Measurements from ENCODE around the gene S100A10. TPM values are rescaled to one million over a fixed set of nuclear protein-coding genes. Genes with fewer than 3 reads are reported as not detected.

Gene S100A10
- total and polyA plus RNA-seq, 2 of the 4 experiments (the other 2 are of a cell fraction) = 86.0 to 277 TPM

GRCh38 chr1:151967091-151967490 is 26.6 kb downstream of the S100A10 start:
- no peak for ATAC-seq (ENCODE audit: low read depth)
- no CpG with 5 or more reads among the region's 1 CpG for WGBS, 2 experiments (ENCODE audit: extremely low coverage in 2 of 2, insufficient read length in 1 of 2)
- Histone ChIP-seq H4K5ac (ENCODE audit: low read depth, low read length) (no peak overlapping the region), H4K91ac (ENCODE audit: insufficient read depth, low read depth, low read length) (no peak overlapping the region), H3K4me2 (ENCODE audit: low read depth, low read length) (no peak overlapping the region), H3K4me3 (ENCODE audit: insufficient read depth, low read depth, low read length) (no peak overlapping the region), H2BK120ac (ENCODE audit: low read depth, low read length) (no peak overlapping the region), H2AFZ (replicated peaks; ENCODE audit: low read length, poor library complexity) (no peak overlapping the region), H2BK5ac (ENCODE audit: low read depth, low read length, poor library complexity, severe bottlenecking) (no peak overlapping the region), H3K27me3 (ENCODE audit: control insufficient read depth, insufficient read depth, low read length) (no peaks in the 10 kb centered on the region), H4K20me1 (ENCODE audit: insufficient read depth, low read length) (peaks cover 5% of the 10 kb centered on the region; the same call in 1 of the 2 replicates), H2BK20ac (ENCODE audit: low read depth, low read length) (no peak overlapping the region), H3K9me3 (ENCODE audit: control insufficient read depth, insufficient read depth, low read length) (no peaks in the 10 kb centered on the region), H4K8ac (ENCODE audit: low read depth in 2 of 2, low read length in 2 of 2) (no peak overlapping the region), H2AK5ac (ENCODE audit: low read depth, low read length) (no peak overlapping the region), H3K36me3 (ENCODE audit: control insufficient read depth, insufficient read depth, low read length) (no peaks in the 10 kb centered on the region), H3K79me1 (ENCODE audit: low read depth in 1 of 2, low read length in 2 of 2) (no peaks in the 10 kb centered on the region), H3K14ac (replicated peaks; ENCODE audit: low read depth, low read length) (no peak overlapping the region), H2BK15ac (ENCODE audit: low read depth, low read length) (no peak overlapping the region), H3K9ac (ENCODE audit: low read depth, low read length) (no peak overlapping the region), H3K56ac (ENCODE audit: extremely low read depth, insufficient read depth, low read length) (no peak overlapping the region), H2AK9ac (replicated peaks; ENCODE audit: low read depth, low read length, poor library complexity) (no peak overlapping the region), H3K4me1 (ENCODE audit: control insufficient read depth, insufficient read depth, low read length) (no peaks in the 10 kb centered on the region), H3K27ac (ENCODE audit: insufficient read depth, low read length) (no peak overlapping the region), H3K9me1 (ENCODE audit: insufficient read depth, low read length) (peaks cover 4% of the 10 kb centered on the region; the same call in 1 of the 2 replicates), H3K18ac (ENCODE audit: low read depth, low read length) (no peak overlapping the region), H3K4ac (ENCODE audit: low read depth, low read length) (no peak overlapping the region), H3K23ac (ENCODE audit: low read depth, low read length) (no peak overlapping the region)
- intact Hi-C loops (cut with micrococcal nuclease) (loop anchor here (5.0 kb wide), 1 partner anchor 35 kb away; no protein-coding TSS in a partner anchor), in situ Hi-C loops (cut with MboI; ENCODE audit: low sequenced_read_pairs) (no loop called here), dilution Hi-C loops (cut with HindIII; ENCODE audit: low sequenced_read_pairs, unreplicated experiment) (no loop called here)
- ChIA-PET POLR2A (ENCODE audit: unreplicated experiment) (no interaction called here), CTCF (interaction anchor here (0.8 to 4.5 kb wide), 4 partner anchors 10 to 33 kb away, joined by 3 to 67 read pairs (median 5); no protein-coding TSS in a partner anchor)
- BruUV-seq (replicated peaks) = no TSS peak
- no peak for DNase-seq
- TF ChIP-seq, protein P1, sequence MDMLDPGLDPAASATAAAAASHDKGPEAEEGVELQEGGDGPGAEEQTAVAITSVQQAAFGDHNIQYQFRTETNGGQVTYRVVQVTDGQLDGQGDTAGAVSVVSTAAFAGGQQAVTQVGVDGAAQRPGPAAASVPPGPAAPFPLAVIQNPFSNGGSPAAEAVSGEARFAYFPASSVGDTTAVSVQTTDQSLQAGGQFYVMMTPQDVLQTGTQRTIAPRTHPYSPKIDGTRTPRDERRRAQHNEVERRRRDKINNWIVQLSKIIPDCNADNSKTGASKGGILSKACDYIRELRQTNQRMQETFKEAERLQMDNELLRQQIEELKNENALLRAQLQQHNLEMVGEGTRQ (IDR thresholded peaks at IDR 0.05; ENCODE audit: low read depth, low read length) = no peak; the same call in 1 of the 2 replicates
- TF ChIP-seq NFE2L2 (IDR thresholded peaks at IDR 0.05; ENCODE audit: low read depth, low read length) (no peak), MAZ (IDR thresholded peaks at IDR 0.05; ENCODE audit: borderline replicate concordance, low read depth, low read length) (no peak), MXI1 (IDR thresholded peaks at IDR 0.05; ENCODE audit: borderline replicate concordance, low read depth, low read length) (no peak), CEBPB (IDR thresholded peaks at IDR 0.05; ENCODE audit: low read depth, low read length) (no peak), FOS (IDR thresholded peaks at IDR 0.05; ENCODE audit: low read depth, low read length) (no peak), RFX5 (IDR thresholded peaks at IDR 0.05; ENCODE audit: low read depth, low read length) (no peak)

All from IMR-90 (cell line).